ENCODE measurements around the gene FBXO27. TPM values are rescaled to one million over a fixed set of nuclear protein-coding genes. Genes with fewer than 3 reads are reported as not detected.

FBXO27 gene
- total RNA-seq, 1 experiment from 2014 or later, result not detected

DNA sequence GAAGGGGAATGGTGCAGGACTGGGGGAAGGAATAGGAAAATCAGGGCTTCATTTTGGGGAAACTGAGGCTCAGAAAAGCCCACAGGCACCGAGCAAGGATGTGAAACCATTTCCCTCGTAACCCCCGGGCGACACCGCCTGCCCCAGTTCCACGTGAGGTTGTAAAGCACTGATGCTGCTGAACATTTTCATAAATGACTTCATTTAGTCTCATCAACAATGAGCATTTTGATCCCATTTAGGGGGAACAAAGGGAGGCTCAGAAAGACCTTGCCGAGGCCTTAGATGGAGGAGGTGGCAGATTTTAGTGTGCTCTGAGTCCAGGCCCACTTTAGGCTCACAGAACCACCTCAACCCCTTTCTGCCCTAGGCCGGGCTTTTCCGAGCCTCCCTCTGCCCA, 20.5 kb upstream of the FBXO27 start:
- Histone ChIP-seq H4K20me1 (ENCODE audit: insufficient read depth, low read depth, low read length) (no peaks in the 10 kb centered on the region; the same call in 1 of the 2 replicates), H3K9me3 (ENCODE audit: low read length) (no peaks in the 10 kb centered on the region), H3K9ac (ENCODE audit: low read length) (no peak overlapping the region), H3K36me3 (ENCODE audit: insufficient read depth, low read length) (no peaks in the 10 kb centered on the region), H3K79me2 (ENCODE audit: low read length) (no peaks in the 10 kb centered on the region), H3K4me3 (ENCODE audit: low read length) (no peak overlapping the region), H3K4me1 (ENCODE audit: low read length) (no peaks in the 10 kb centered on the region), H3K27me3 (ENCODE audit: low read length) (no peaks in the 10 kb centered on the region), H3K4me2 (ENCODE audit: low read depth, low read length, poor library complexity, severe bottlenecking) (no peak overlapping the region), H2AFZ (ENCODE audit: low read length) (no peak overlapping the region), H3K9me2 (replicated peaks; ENCODE audit: insufficient read depth, low read length) (no peaks in the 10 kb centered on the region), H3K27ac (ENCODE audit: low read length) (no peak overlapping the region)
- no peak for DNase-seq

DNA sequence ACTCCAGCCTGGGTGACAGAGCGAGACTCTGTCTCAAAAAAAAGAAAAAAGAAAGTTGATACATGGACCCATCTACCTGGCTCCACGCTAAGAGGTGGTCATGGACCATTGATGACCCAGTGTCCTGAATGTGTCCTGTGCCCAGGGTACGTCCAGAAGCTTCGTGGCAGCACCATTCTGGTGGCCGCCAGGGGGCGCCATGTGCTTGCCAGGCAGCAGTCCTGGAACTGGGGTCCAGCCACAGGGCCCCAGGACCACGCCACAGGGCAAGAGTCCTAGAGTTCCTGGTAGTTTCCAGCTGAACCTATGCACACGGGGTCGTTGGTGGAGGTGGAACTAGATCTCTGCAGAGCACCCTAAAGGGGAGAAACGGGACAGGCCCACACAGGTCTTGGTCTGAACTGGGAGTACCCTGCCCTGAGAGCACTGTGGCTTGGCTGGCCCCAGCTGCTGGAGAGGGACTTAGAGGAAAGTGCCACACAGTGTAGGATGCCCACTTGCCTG, 19.9 kb upstream of the FBXO27 start:
- DNase-seq, result peak; percentile 76
- no peak overlapping the region for H3K4me3 ChIP-seq (ENCODE audit: low read length)

DNA sequence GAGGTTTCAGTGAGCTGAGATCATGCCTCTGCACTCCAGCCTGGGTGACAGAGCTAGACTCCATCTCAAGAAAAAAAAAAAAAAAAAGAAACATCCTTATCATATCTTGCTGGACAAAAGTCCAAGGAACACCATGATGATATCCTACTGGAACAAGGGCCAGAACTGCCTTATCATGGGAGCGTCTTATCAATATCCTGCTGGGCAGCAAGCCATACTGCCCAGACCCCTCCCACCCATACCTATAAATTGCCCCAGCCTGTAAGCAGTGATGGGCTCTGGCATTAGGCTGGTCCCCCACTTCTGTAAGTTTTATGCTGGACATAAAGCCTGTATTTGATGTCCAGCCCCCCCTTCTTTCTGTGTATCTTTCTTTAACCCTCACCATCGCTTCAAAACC, 14.7 kb upstream of the FBXO27 start:
- Histone ChIP-seq H4K20me1 (ENCODE audit: insufficient read depth, low read depth, low read length) (no peaks in the 10 kb centered on the region), H2AFZ (ENCODE audit: low read length) (no peak overlapping the region), H3K27ac (ENCODE audit: low read length) (no peak overlapping the region), H3K9me3 (ENCODE audit: low read length) (no peaks in the 10 kb centered on the region), H3K4me1 (ENCODE audit: low read length) (peaks cover 4% of the 10 kb centered on the region), H3K79me2 (ENCODE audit: low read length) (no peaks in the 10 kb centered on the region), H3K9me2 (replicated peaks; ENCODE audit: insufficient read depth, low read length) (no peaks in the 10 kb centered on the region), H3K36me3 (ENCODE audit: insufficient read depth, low read length) (no peaks in the 10 kb centered on the region), H3K4me3 (ENCODE audit: low read length) (no peak overlapping the region), H3K27me3 (ENCODE audit: low read length) (no peaks in the 10 kb centered on the region), H3K4me2 (ENCODE audit: low read depth, low read length, poor library complexity, severe bottlenecking) (no peak overlapping the region), H3K9ac (ENCODE audit: low read length) (no peak overlapping the region)
- DNase-seq, result no peak

More for the DNA sequence above, 19.9 kb upstream of the FBXO27 start:
- no peak overlapping the region for H3K27ac ChIP-seq (ENCODE audit: low read length)
- no peaks in the 10 kb centered on the region for H3K9me2 ChIP-seq (replicated peaks; ENCODE audit: insufficient read depth, low read length)
- no peak overlapping the region for H2AFZ ChIP-seq (ENCODE audit: low read length)
- H3K9ac ChIP-seq (ENCODE audit: low read length), result no peak overlapping the region
- H3K4me1 ChIP-seq (ENCODE audit: low read length), result no peaks in the 10 kb centered on the region
- no peaks in the 10 kb centered on the region for H3K27me3 ChIP-seq (ENCODE audit: low read length)
- no peak overlapping the region for H3K4me2 ChIP-seq (ENCODE audit: low read depth, low read length, poor library complexity, severe bottlenecking)
- H3K9me3 ChIP-seq (ENCODE audit: low read length), result no peaks in the 10 kb centered on the region
- no peaks in the 10 kb centered on the region for H3K36me3 ChIP-seq (ENCODE audit: insufficient read depth, low read length)
- no peaks in the 10 kb centered on the region for H3K79me2 ChIP-seq (ENCODE audit: low read length)
- H4K20me1 ChIP-seq (ENCODE audit: insufficient read depth, low read depth, low read length), result no peaks in the 10 kb centered on the region; the same call in 1 of the 2 replicates

DNA sequence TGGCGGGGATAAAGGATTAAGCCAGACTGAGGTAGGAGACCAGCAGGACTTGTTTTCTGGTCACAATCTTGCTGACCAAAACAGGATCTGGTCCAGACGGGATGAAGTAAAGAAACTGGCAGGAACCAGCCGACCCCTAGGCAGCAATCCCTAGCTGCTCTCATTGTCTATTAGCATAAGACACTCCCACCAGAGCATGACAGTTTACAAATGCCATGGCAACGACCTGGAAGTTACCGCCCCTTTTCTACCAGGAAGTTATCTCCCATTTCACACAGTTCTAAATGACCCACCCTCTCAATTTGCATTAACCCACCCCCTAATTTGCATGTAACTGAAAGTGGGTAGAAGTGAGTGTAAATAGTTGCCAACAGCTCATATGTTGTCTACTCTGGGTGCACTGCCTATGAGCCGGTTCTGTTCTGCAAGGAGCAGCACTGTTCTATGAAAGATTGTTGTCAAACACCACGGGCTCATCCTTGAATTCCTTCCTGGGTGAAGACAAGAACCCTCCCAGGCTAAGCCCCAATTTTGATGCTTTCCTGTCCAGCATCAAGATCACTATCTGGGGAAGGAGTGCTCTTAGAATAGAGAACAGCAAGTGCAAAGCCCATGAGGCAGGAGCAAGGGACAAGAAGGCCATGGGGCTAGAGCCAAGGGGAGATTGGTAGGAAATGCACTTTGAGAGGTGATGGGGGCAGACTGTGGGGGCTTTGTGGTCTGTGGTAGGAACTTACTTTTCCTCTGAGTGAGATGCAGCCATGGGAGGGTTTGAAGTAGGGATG, 13.9 kb upstream of the FBXO27 start:
- Histone ChIP-seq H3K79me2 (ENCODE audit: low read length) (no peaks in the 10 kb centered on the region), H3K9me2 (replicated peaks; ENCODE audit: insufficient read depth, low read length) (no peaks in the 10 kb centered on the region), H3K27me3 (ENCODE audit: low read length) (no peaks in the 10 kb centered on the region), H3K9ac (ENCODE audit: low read length) (no peak overlapping the region), H3K4me3 (ENCODE audit: low read length) (no peak overlapping the region), H3K4me2 (ENCODE audit: low read depth, low read length, poor library complexity, severe bottlenecking) (no peak overlapping the region), H3K4me1 (ENCODE audit: low read length) (peaks cover 4% of the 10 kb centered on the region), H3K36me3 (ENCODE audit: insufficient read depth, low read length) (no peaks in the 10 kb centered on the region), H2AFZ (ENCODE audit: low read length) (no peak overlapping the region), H3K9me3 (ENCODE audit: low read length) (no peaks in the 10 kb centered on the region), H3K27ac (ENCODE audit: low read length) (no peak overlapping the region), H4K20me1 (ENCODE audit: insufficient read depth, low read depth, low read length) (no peaks in the 10 kb centered on the region)
- peak; percentile 80 for DNase-seq

DNA sequence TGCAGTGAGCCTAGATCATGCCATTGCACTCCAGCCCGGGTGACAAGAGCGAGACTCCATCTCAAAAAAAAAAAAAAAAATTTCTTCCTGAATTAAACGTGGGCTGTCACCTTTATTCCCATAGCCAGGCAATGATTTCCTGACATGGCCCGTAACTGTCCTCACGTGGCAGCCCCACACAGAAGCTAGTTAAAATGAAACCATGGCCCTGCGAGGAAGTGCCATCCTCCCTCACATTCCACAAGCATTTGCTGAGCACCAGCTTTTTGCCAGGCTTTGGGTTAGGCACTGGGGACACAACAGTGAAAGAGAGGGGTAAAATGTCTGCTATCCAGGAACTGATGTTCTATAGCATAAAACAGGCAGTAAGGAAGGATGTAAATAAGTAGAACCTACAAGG, 13.2 kb upstream of the FBXO27 start:
- Histone ChIP-seq H3K4me3 (ENCODE audit: low read length) (no peak overlapping the region), H3K9me3 (ENCODE audit: low read length) (no peaks in the 10 kb centered on the region), H3K9me2 (replicated peaks; ENCODE audit: insufficient read depth, low read length) (no peaks in the 10 kb centered on the region), H3K4me2 (ENCODE audit: low read depth, low read length, poor library complexity, severe bottlenecking) (no peak overlapping the region), H3K27me3 (ENCODE audit: low read length) (no peaks in the 10 kb centered on the region), H4K20me1 (ENCODE audit: insufficient read depth, low read depth, low read length) (no peaks in the 10 kb centered on the region), H3K4me1 (ENCODE audit: low read length) (peaks cover 4% of the 10 kb centered on the region), H3K27ac (ENCODE audit: low read length) (no peak overlapping the region), H3K9ac (ENCODE audit: low read length) (no peak overlapping the region), H3K36me3 (ENCODE audit: insufficient read depth, low read length) (no peaks in the 10 kb centered on the region), H3K79me2 (ENCODE audit: low read length) (no peaks in the 10 kb centered on the region), H2AFZ (ENCODE audit: low read length) (no peak overlapping the region)
- no peak for DNase-seq

DNA sequence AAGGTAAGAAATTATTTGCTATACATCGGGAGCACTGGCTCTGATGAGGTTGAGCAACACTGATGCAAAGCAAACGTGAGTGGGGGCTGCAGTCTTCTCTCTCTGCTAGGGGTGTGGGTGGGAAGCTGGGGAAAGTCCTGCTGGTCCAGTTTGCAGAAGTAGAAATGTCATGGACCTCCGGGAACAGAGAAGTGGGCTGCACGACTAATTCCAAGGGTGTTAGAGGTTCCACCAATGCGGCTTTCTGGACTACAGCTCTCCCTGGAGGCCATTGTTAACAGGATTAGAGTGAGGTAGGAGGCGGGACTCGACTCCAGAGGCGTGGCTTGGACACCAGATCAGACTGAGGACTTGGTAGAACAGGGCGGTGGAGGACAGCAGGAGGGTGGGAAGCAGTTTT, 5.7 kb upstream of the FBXO27 start:
- H3K9me2 ChIP-seq (replicated peaks; ENCODE audit: insufficient read depth, low read length), result no peaks in the 10 kb centered on the region
- no peaks in the 10 kb centered on the region for H3K9me3 ChIP-seq (ENCODE audit: low read length)
- H3K79me2 ChIP-seq (ENCODE audit: low read length), result no peaks in the 10 kb centered on the region
- H2AFZ ChIP-seq (ENCODE audit: low read length), result no peak overlapping the region
- H3K27ac ChIP-seq (ENCODE audit: low read length), result no peak overlapping the region
- no peaks in the 10 kb centered on the region for H3K27me3 ChIP-seq (ENCODE audit: low read length)
- no peak overlapping the region for H3K9ac ChIP-seq (ENCODE audit: low read length)
- no peak overlapping the region for H3K4me2 ChIP-seq (ENCODE audit: low read depth, low read length, poor library complexity, severe bottlenecking)
- no peaks in the 10 kb centered on the region for H3K4me1 ChIP-seq (ENCODE audit: low read length)
- H3K36me3 ChIP-seq (ENCODE audit: insufficient read depth, low read length), result no peaks in the 10 kb centered on the region
- H3K4me3 ChIP-seq (ENCODE audit: low read length), result no peak overlapping the region
- H4K20me1 ChIP-seq (ENCODE audit: insufficient read depth, low read depth, low read length), result no peaks in the 10 kb centered on the region
- DNase-seq, result no peak

DNA sequence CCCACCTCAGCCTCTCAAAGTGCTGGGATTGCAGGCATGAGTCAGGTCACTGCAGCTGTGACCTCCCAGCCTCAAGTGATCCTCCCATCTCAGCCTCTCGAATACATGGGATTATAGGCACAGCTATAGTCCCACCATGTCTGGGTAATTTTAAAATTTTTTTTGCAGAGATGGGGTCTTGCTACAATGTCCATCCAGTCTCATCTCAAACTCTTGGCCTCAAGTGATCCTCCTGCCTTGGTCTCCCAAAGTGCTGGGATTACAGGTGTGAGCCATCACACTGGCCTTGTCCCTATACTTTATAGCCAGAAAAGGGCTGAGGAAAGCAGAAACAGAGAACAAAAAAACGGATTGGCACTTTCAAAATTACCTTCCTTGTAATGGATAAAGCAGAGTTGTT, 4.8 kb upstream of the FBXO27 start:
- Histone ChIP-seq H3K9me2 (replicated peaks; ENCODE audit: insufficient read depth, low read length) (no peaks in the 10 kb centered on the region), H4K20me1 (ENCODE audit: insufficient read depth, low read depth, low read length) (no peaks in the 10 kb centered on the region), H3K27ac (ENCODE audit: low read length) (no peak overlapping the region), H2AFZ (ENCODE audit: low read length) (no peak overlapping the region), H3K36me3 (ENCODE audit: insufficient read depth, low read length) (no peaks in the 10 kb centered on the region), H3K4me2 (ENCODE audit: low read depth, low read length, poor library complexity, severe bottlenecking) (no peak overlapping the region), H3K79me2 (ENCODE audit: low read length) (no peaks in the 10 kb centered on the region), H3K4me3 (ENCODE audit: low read length) (no peak overlapping the region), H3K27me3 (ENCODE audit: low read length) (no peaks in the 10 kb centered on the region), H3K9ac (ENCODE audit: low read length) (no peak overlapping the region), H3K4me1 (ENCODE audit: low read length) (no peaks in the 10 kb centered on the region), H3K9me3 (ENCODE audit: low read length) (no peaks in the 10 kb centered on the region)
- DNase-seq, result no peak

DNA sequence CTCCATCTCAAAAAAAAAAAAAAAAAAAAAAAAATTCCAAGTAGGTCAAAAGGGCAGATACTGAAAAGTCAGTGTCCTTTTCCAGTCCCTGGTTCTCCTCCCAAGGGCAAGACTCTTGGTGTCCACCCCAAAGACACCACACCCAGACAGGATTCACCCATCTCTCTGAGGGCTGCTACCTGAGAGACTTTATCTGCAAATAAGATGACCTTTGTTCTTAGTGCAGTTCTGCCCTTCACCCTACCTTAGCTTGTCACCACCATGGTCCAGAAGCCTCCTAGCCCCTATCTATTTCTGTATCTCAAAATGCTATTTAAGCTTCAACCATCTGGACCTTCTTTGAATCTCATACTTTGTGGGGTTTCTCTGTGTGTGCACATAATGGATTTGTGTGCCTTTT, 4.2 kb upstream of the FBXO27 start:
- Histone ChIP-seq H3K27me3 (ENCODE audit: low read length) (no peaks in the 10 kb centered on the region), H3K9me2 (replicated peaks; ENCODE audit: insufficient read depth, low read length) (no peaks in the 10 kb centered on the region), H3K27ac (ENCODE audit: low read length) (no peak overlapping the region), H2AFZ (ENCODE audit: low read length) (no peak overlapping the region), H3K79me2 (ENCODE audit: low read length) (no peaks in the 10 kb centered on the region), H3K9me3 (ENCODE audit: low read length) (no peaks in the 10 kb centered on the region), H3K4me3 (ENCODE audit: low read length) (no peak overlapping the region), H4K20me1 (ENCODE audit: insufficient read depth, low read depth, low read length) (no peaks in the 10 kb centered on the region), H3K9ac (ENCODE audit: low read length) (no peak overlapping the region), H3K4me2 (ENCODE audit: low read depth, low read length, poor library complexity, severe bottlenecking) (no peak overlapping the region), H3K4me1 (ENCODE audit: low read length) (peaks cover 1% of the 10 kb centered on the region; the same call in 1 of the 2 replicates), H3K36me3 (ENCODE audit: insufficient read depth, low read length) (no peaks in the 10 kb centered on the region)
- DNase-seq, result no peak
